BE2C (cell line): ENCODE results near the gene SLC25A22.
A peak's percentile ranks its signal among the peaks of the same experiment; 100 is the strongest.

Experiments
- DNase-seq: peaks from one replicate; pipeline ENCODE4 v3.0.0-alpha.2; 2020
- H3K27me3 ChIP-seq: fragments of 250-450 bp; sonication (Bioruptor Pico); 2 replicates; pipeline ENCODE4 v1.5.1; 2020; ENCODE audit warnings: mild to moderate bottlenecking
- H3K36me3 ChIP-seq: fragments of 250-450 bp; sonication (Bioruptor Pico); 2 replicates; pipeline ENCODE4 v1.5.1; 2020; ENCODE audit warnings: mild to moderate bottlenecking
- H3K4me1 ChIP-seq: fragments of 250-450 bp; sonication (Bioruptor Pico); 2 replicates; pipeline ENCODE4 v1.5.1; 2020
- H3K4me3 ChIP-seq: 2 replicates; pipeline ENCODE4 v1.5.1; 2011; ENCODE audit warnings: low read depth, low read length
- H3K9me3 ChIP-seq: fragments of 250-450 bp; sonication (Bioruptor Pico); 2 replicates; pipeline ENCODE4 v1.5.1; 2020
- CTCF ChIP-seq: IDR thresholded peaks from 2 replicates; pipeline ENCODE4 v1.5.1; 2012; ENCODE audit warnings: mild to moderate bottlenecking, low read depth, low read length

SLC25A22 gene

DNA sequence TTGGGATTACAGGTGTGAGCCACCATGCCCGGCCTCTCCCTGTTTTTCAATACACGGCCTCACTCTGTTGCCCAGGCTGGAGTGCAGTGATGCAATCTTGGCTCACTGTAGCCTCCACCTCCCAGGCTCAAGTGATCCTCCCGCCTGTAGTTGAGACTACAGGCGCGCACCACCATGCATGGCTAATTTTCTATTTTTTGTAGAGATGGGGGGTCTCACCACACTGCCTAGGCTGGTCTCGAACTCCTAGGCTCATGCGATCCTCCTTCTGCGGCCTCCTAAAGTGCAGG is 32.3 kb downstream of the SLC25A22 start:
- H3K4me3 ChIP-seq = no peak overlapping the region
- H3K4me1 ChIP-seq = no peaks in the 10 kb centered on the region
- DNase-seq = no peak
- H3K27me3 ChIP-seq = no peaks in the 10 kb centered on the region
- H3K9me3 ChIP-seq = no peaks in the 10 kb centered on the region
- no peak for TF ChIP-seq CTCF
- H3K36me3 ChIP-seq = peaks cover 41% of the 10 kb centered on the region

DNA sequence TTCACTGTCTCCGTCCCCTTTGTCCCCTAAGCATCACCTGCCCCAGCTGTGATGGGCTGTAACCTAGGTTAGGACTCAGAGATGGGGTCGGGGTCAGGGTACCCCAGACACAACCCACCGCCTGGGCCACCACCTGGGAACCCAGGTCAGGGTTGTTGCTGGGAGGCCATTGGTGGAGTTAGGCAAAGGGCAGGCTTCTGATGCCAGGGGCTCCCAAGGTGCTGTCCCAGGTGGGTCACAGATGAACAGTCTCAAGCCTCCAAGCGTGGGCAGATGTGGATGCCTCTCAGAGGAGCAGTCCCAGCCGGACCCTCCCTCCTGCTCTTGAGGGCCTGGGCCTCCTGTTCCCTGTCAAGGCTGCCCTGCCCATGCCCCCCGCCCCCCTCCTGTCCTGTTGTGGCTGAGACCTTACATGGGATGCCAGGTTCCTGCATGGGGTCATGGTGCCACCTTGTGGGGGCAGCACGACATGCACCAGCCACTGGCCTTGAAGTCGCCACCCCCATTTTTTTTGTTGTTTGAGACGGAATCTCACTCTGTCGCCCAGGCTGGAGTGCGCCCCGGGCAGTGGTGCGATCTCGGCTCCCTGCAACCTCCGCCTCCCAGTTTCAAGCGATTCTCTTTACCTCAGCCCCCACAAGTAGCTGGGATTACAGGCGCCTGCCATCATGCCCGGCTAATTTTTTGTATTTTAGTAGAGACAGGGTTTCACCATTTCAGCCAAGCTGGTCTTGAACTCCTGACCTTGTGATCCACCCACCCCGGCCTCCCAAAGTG is 32.9 kb downstream of the SLC25A22 start:
- Histone ChIP-seq H3K9me3 (no peaks in the 10 kb centered on the region), H3K4me1 (no peaks in the 10 kb centered on the region), H3K36me3 (peaks cover 38% of the 10 kb centered on the region), H3K27me3 (no peaks in the 10 kb centered on the region), H3K4me3 (no peak overlapping the region)
- peak; percentile 66 for DNase-seq
- peak; percentile 54 for TF ChIP-seq CTCF

GRCh38 chr11:764322-765024 is 33.6 kb downstream of the SLC25A22 start:
- H3K27me3 ChIP-seq = no peaks in the 10 kb centered on the region
- peaks cover 40% of the 10 kb centered on the region for H3K36me3 ChIP-seq
- no peak overlapping the region for H3K4me3 ChIP-seq
- H3K4me1 ChIP-seq = no peaks in the 10 kb centered on the region
- DNase-seq = no peak
- TF ChIP-seq CTCF = no peak
- no peaks in the 10 kb centered on the region for H3K9me3 ChIP-seq

- DNase-seq = no peak
- Histone ChIP-seq H3K27me3 (no peaks in the 10 kb centered on the region), H3K36me3 (peaks cover 43% of the 10 kb centered on the region), H3K4me3 (no peak overlapping the region), H3K4me1 (no peaks in the 10 kb centered on the region), H3K9me3 (no peaks in the 10 kb centered on the region)
- no peak for TF ChIP-seq CTCF
Observed at GRCh38 chr11:763549-764321, 34.3 kb downstream of the SLC25A22 start.

DNA sequence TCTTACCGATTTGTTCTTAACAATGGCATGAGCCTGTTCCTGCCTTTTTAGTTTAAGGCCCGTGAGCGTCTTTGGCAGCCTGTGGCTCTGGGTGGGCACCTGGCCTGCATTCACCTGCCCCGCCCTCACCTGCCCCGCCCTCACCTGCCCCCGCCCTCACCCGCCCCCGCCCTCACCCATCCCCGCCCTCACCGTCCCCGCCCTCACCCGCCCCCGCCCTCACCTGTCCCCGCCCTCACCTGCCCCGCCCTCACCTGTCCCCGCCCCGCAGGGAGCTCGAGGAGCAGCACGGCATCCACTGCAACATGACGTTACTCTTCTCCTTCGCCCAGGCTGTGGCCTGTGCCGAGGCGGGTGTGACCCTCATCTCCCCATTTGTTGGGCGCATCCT is 35.0 kb downstream of the SLC25A22 start:
- Histone ChIP-seq H3K4me3 (no peak overlapping the region), H3K27me3 (no peaks in the 10 kb centered on the region), H3K36me3 (peaks cover 43% of the 10 kb centered on the region), H3K4me1 (no peaks in the 10 kb centered on the region), H3K9me3 (no peaks in the 10 kb centered on the region)
- no peak for TF ChIP-seq CTCF
- DNase-seq = no peak
